ENCODE results near the gene TTLL5.

GRCh38 chr14:75812622-75813021 lies 151.6 kb downstream of the TTLL5 start:
- TF ChIP-seq CTCF (IDR thresholded peaks at IDR 0.05) (no peak), POLR2A (IDR thresholded peaks at IDR 0.05) (no peak)
